OCI-LY1 (cell line): Measurements from ENCODE around the gene TSPAN10.

Source experiments
- CTCF ChIP-seq: fragments of 200-600 bp; sonication (generic), shearing (Covaris generic); IDR thresholded peaks from 2 replicates; pipeline ENCODE4 v1.5.1; 2017; ENCODE audit warnings: mild to moderate bottlenecking, antibody characterized with exemption, low read length, moderate library complexity, mixed read lengths
- EZH2 ChIP-seq: fragments of 200-600 bp; sonication (generic), shearing (Covaris generic); IDR thresholded peaks from 2 replicates; pipeline ENCODE4 v1.8.0; 2017; ENCODE audit warnings: borderline replicate concordance, mixed run types, mild to moderate bottlenecking, antibody characterized with exemption, low read length, moderate library complexity, mixed read lengths

- TF ChIP-seq CTCF (no peak), EZH2 (no peak)
Measured at GRCh38 chr17:81615401-81615930, 21.5 kb upstream of the TSPAN10 start.
